ENCODE results near the gene CTSC. TPM values are rescaled to one million over a fixed set of nuclear protein-coding genes. Genes with fewer than 3 reads are reported as not detected.

Gene CTSC
- total RNA-seq, 6 donors from 2014 or later = 74.4 to 370 (median 247) TPM

DNA sequence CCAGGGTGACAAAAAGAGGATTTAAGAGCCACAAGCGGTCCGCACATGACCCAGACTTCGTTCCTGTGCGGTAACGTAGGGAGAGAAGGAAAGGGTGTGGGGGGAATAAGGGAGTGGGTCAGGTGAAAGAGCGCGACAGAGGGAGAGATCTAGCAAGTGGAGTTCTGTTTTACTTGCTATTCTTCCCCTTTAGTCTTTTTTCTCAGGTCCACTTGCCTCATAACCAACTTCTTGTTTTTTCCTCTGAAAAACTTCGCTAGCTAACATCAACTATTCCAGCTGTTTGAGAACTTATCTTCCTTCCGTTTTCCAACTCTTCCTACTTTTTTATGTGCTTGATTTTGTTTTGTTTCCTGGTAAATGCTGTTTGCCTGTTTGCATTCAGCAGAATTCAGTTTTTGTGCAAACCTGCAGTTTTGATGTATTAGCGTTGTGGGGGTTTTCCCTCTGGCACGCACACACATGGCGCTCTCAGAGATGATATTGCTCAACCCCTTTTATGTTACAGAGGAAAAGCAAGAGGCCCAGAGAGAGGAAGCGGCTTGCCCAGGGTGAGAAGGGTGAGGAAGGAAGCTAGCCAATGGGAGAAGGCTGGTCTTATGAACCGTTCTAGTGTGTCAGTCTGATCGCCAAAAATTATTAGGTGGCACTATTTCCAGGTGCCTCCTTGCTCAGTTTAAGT lies 592 bp upstream of the CTSC start:
- TF ChIP-seq POLR2A (IDR thresholded peaks at IDR 0.05) (peak in 1 of 4 donors; percentile 24), POLR2AphosphoS5 (IDR thresholded peaks at IDR 0.05) (peak in 1 of 2 donors; percentile 43), CTCF (IDR thresholded peaks at IDR 0.05) (no peak)
- 1 to 2% methylated on average over 15 of the region's 15 CpGs for WGBS, 2 donors
- ATAC-seq (ENCODE audit: low FRiP score in 2 of 2) (peak; percentile 87 to 88), DNase-seq (peak in 1 of 2 donors; percentile 82)
- Histone ChIP-seq H3K27me3 (peaks cover 0 to 2% (median 0%) of the 10 kb centered on the region in 4 donors), H3K4me1 (peaks cover 5 to 19% (median 16%) of the 10 kb centered on the region in 4 donors), H3K9me3 (no peaks in the 10 kb centered on the region), H3K27ac (peak overlapping the region; percentile 90 to 93 (median 93)), H3K36me3 (peaks cover 0 to 4% (median 0%) of the 10 kb centered on the region in 4 donors), H3K4me3 (peak overlapping the region; percentile 69 to 83 (median 79))

- peaks cover 0 to 26% (median 3%) of the 10 kb centered on the region in 4 donors for H3K36me3 ChIP-seq
- DNase-seq = peak in 1 of 2 donors; percentile 31
- no peak for ATAC-seq (ENCODE audit: low FRiP score in 2 of 2)
- peak overlapping the region in 3 of 4 donors; percentile 69 to 80 (median 78) for H3K4me3 ChIP-seq
- H3K27ac ChIP-seq = peak overlapping the region in 1 of 4 donors; percentile 21
- H3K9me3 ChIP-seq = no peaks in the 10 kb centered on the region
- 54 to 63% methylated on average over 4 of the region's 4 CpGs for WGBS, 2 donors
- TF ChIP-seq POLR2AphosphoS5 (IDR thresholded peaks at IDR 0.05) (no peak), POLR2A (IDR thresholded peaks at IDR 0.05) (no peak), CTCF (IDR thresholded peaks at IDR 0.05) (no peak), EP300 (IDR thresholded peaks at IDR 0.05) (no peak)
- H3K27me3 ChIP-seq = peaks cover 0 to 2% (median 0%) of the 10 kb centered on the region in 4 donors
- peaks cover 5 to 19% (median 19%) of the 10 kb centered on the region in 4 donors for H3K4me1 ChIP-seq
Observed at GRCh38 chr11:88335284-88335683, 2.3 kb downstream of the CTSC start.

GRCh38 chr11:88333862-88334261 lies 3.7 kb downstream of the CTSC start:
- no peak for ATAC-seq (ENCODE audit: low FRiP score in 2 of 2)
- peaks cover 0 to 29% (median 3%) of the 10 kb centered on the region in 4 donors for H3K36me3 ChIP-seq
- WGBS, 2 donors = 97% methylated on average over 2 of the region's 2 CpGs
- H3K9me3 ChIP-seq = no peaks in the 10 kb centered on the region
- DNase-seq = no peak
- no peak overlapping the region for H3K27ac ChIP-seq
- H3K4me3 ChIP-seq = peak overlapping the region in 1 of 4 donors; percentile 80
- TF ChIP-seq POLR2AphosphoS5 (IDR thresholded peaks at IDR 0.05) = no peak
- no peak for TF ChIP-seq POLR2A (IDR thresholded peaks at IDR 0.05)
- TF ChIP-seq EP300 (IDR thresholded peaks at IDR 0.05) = no peak
- no peak for TF ChIP-seq CTCF (IDR thresholded peaks at IDR 0.05)
- peaks cover 3 to 18% (median 15%) of the 10 kb centered on the region in 4 donors for H3K4me1 ChIP-seq
- peaks cover 0 to 2% (median 0%) of the 10 kb centered on the region in 4 donors for H3K27me3 ChIP-seq

GRCh38 chr11:88332851-88333250 lies 4.7 kb downstream of the CTSC start:
- ATAC-seq (ENCODE audit: low FRiP score in 2 of 2) (no peak), DNase-seq (no peak)
- no peak for TF ChIP-seq CTCF (IDR thresholded peaks at IDR 0.05)
- TF ChIP-seq EP300 (IDR thresholded peaks at IDR 0.05) = no peak
- TF ChIP-seq POLR2AphosphoS5 (IDR thresholded peaks at IDR 0.05) = no peak
- no peak for TF ChIP-seq POLR2A (IDR thresholded peaks at IDR 0.05)
- H3K4me1 ChIP-seq = peaks cover 3 to 15% (median 9%) of the 10 kb centered on the region in 4 donors
- WGBS, 2 donors = 66 to 73% methylated on average over 1 of the region's 1 CpG
- H3K36me3 ChIP-seq = peaks cover 0 to 29% (median 3%) of the 10 kb centered on the region in 4 donors
- H3K9me3 ChIP-seq = no peaks in the 10 kb centered on the region
- H3K27me3 ChIP-seq = no peaks in the 10 kb centered on the region
- no peak overlapping the region for H3K4me3 ChIP-seq
- no peak overlapping the region for H3K27ac ChIP-seq
